Erythroblast (primary cell): Measurements from ENCODE around the gene DICER1.

Source experiments
- GATA1 ChIP-seq: IDR thresholded peaks from 2 replicates; pipeline ENCODE4 v1.6.1; 2011; ENCODE audit warnings: low read depth, mild to moderate bottlenecking, control low read depth, low read length, moderate library complexity
- POLR2A ChIP-seq: IDR thresholded peaks from 2 replicates; pipeline ENCODE4 v1.6.1; 2011; ENCODE audit warnings: mild to moderate bottlenecking, low read length

- TF ChIP-seq POLR2A (no peak), GATA1 (no peak)
Observed at GRCh38 chr14:95167177-95167576, 9.8 kb upstream of the DICER1 start.
